HG03342 (cell line): ENCODE results near the gene PRR19.
A peak's percentile ranks its signal among the peaks of the same experiment; 100 is the strongest.
"Not testable (repeated sequence)": the region's sequence is repeated elsewhere in the genome, so short reads cannot be mapped to it uniquely, and the experiment has no call there.

Experiments used
- ATAC-seq: cut with Tn5 transposase; IDR thresholded peaks from one replicate; pipeline ENCODE4 v1.9.1; 2021; ENCODE audit warnings: mild to moderate bottlenecking, moderate library complexity; ENCODE audit not compliant: unreplicated experiment

Gene PRR19

DNA sequence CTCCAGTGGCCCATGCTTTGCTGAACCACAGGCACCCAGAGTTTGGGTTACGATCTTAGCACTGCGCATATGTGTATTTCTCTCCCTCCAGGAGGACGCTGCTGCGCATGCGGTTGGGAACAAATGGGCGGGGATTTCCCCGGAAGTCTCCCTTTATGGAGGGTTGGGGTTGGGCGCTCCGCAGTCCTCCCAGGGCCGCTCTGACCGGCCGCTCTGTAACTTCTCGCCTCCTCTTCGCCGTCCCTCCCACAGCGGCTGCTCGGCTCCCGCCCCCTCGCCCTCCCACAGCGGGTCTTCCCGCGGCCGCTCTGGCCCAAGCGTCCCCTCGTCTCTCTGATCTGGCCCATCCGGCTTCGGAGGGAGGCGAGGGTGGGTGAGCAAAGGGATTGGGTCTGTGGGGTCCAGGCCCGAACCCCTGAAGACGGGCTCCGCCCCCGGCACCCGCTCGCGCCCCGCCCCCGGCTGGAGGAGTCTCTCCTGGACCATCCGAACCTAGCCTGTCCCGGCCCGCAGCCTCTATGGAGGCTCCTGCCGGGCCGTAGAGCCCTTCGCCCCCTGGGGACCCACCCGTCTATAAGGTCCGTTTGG lies 23.5 kb downstream of the PRR19 start, which contains the start of gene MEGF8:
Gene MEGF8 (plus strand): TSS at position 328 of the 588 bp plus-strand sequence. CDS start 609 bp downstream, outside the sequence.
- ATAC-seq = peak; percentile 92

DNA sequence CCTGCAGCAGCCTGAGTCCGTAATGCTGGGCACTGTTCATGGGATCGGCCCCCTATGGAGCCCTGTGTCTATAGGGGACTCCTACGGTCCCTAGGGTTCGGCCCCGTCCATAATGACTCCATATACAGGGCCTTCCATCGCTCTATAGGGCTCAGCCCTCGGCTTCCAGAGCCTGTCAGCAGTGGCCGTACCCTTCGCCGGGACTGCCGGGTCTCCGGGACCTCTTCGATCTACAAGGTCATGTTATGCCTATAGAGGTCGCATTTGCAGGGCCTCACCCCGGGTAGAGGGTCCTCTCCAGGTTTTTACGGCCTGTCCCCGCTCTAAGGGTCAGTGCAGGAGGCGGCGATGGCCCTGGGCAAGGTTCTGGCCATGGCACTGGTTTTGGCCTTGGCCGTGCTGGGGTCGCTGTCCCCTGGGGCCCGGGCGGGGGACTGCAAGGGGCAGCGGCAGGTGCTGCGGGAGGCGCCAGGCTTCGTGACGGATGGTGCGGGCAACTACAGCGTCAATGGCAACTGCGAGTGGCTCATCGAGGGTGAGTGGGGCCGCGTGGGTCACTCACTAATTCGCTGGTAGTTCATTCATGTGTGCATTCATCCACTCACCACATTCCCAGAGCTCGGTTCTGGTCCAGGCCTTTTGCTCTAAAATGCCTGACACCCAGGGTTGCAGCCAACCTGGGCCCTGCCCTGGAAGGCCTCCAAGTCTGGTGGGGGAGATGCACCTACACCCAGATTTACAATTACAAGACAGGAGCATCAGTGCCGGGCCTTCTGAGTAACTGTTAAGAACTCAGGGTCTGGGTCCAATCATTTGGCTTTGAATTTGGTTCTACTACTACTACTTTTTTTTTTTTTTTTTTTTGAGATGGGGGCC lies 24.2 kb downstream of the PRR19 start:
- ATAC-seq = peak; percentile 7

DNA sequence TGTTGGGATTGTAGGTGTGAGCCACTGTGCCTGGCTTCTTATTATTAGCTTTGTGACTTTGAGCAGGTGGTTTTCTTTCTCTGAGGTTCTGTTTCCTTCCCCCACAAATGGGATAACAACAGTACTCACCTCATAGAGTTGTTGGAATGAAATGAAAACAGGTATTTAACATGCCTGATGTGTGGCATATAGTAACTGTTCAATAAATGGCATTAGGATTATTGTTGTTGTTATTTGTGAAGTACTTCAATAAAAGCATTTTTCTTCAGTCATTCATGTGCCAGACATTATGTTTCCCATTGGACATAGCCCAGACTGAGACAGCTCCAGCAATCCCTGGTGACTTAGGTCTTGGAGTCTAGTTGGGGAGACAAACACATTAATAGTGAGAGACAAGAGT lies 25.0 kb downstream of the PRR19 start:
- ATAC-seq = no peak

DNA sequence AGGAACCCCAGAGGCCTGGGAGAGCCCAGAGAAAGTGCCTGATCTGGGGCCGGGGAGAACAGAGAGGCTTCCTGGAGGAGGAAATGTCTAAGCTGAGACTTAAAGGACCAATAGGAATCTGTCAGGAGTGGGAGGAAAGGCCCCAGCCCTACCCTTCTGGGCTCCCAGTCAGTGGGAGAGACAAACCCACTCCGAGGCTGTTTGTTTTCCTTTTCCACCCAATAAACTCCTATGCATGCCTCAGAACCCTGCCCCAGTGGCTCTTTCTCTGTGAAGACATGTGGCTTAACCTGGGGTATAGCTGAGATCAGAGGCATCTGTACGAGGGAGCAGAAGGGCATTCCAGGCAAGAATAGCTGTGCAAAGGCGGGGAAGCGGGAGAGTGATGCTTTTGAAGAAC lies 25.4 kb downstream of the PRR19 start:
- no peak for ATAC-seq

DNA sequence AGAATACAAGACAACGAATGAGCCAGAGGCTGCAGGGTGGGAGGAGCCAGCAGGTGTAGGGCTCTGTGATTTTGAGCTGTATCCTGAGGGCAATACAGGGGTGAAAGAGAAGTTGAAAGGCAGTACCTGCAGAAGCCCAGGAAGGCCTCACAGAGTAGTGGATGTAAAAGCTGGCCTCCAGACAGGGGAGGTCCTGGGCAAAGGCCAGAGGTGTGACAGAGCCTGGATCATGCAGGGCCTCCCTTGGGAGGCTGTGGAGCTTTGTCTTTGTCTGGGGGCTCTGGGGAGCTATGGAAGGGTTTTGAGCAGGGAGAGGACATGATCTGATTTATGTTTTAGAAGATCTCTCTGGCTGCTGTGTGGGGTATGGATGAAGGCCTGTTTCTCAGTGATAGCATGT lies 26.2 kb downstream of the PRR19 start:
- ATAC-seq = no peak

DNA sequence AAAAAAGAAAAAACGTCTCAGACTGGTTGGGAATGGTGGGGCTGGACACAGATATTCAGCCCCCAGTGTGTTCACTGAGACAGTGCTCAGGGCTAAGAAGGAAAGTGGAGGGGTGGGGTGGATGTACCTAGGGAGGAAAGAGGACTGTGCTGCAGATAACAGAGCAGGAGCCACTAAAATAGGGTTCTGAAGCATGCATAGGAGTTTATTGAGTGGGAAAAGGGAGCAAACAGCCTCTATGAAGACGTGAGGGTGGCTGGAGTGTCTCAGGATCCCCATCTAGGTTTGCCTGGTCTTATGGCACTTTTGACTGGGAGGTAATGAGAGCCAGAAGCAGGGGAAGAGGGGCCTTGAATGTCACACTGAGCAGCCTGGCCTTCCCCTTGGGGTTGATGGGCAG lies 26.9 kb downstream of the PRR19 start:
- ATAC-seq = no peak

DNA sequence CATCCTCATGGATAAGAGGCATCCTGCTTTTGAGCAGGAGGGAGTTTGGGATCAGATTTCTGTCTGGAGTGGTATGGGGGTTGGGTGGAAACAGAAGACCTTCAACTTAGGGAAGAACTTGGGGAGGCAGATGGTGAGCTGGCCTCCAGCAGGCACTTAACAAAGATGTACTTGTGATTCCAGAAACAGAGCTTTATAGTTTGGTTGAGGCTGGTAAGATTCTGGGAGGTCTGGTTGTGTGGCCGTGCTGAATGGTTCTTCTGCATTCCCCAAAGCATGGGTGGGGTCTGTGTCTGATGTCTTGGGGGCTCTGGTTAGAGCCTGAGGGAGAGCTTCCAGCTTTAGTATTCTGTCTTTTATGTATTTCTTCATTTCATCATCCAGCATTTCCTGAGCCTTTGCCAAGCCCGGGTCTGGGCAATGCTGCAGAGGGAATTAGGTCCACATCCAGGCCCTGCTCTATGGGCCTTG lies 28.3 kb downstream of the PRR19 start:
- ATAC-seq = no peak

DNA sequence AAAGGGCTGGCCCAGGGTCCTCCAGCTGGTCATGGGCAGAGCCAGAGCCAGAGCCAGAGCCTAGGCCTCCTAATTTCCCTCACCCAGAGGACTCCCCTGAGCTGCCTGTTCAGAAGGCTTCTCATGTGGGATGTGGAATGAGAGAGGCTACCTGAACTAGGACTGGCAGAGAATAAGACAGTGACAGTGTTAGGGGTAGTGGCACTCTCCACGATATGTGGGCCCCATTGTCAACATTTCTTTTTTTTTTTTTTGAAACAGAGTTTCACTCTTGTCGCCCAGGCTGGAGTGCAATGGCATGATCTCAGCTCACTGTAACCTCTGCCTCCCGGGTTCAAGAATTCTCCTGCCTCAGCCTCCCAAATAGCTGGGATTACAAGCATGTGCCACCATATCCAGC lies 29.4 kb downstream of the PRR19 start:
- not testable (repeated sequence) for ATAC-seq

DNA sequence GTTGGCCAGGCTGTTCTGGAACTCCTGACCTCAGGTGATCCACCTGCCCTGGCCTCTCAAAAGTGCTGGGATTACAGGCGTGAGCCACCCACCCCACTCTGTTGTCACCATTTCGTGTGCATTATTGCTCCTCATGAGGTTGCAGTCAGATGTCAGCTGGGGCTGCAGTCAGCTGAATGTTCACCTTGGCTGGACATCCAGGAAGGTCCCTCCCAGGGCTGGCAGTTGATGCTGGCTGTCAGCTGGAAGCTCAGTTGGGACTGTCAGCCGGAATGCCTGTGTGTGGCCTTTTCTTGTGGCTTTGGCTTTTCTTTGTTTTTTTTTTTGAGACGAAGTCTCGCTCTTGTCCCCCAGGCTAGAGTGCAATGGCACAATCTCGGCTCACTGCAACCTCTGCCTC lies 30.1 kb downstream of the PRR19 start:
- no peak for ATAC-seq

DNA sequence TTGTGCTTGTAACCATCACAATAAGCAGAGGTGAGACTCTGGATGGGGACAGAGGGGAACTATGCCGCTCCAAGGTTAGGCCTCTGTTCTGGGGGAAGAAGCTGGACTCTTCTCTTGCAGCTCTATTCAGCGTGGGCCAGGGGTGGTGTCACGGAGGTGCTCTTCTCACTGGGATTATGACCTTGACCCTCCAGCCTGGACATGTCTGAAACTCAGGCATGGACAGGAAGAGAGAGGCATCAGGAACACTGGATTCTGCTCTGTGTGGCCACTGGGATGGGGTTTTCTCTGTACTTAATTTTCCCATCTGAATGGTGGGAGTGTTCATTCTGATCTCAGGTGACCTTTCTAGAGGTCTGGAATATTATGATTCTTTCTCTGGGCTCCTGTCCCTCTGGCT lies 31.1 kb downstream of the PRR19 start:
- ATAC-seq = no peak

DNA sequence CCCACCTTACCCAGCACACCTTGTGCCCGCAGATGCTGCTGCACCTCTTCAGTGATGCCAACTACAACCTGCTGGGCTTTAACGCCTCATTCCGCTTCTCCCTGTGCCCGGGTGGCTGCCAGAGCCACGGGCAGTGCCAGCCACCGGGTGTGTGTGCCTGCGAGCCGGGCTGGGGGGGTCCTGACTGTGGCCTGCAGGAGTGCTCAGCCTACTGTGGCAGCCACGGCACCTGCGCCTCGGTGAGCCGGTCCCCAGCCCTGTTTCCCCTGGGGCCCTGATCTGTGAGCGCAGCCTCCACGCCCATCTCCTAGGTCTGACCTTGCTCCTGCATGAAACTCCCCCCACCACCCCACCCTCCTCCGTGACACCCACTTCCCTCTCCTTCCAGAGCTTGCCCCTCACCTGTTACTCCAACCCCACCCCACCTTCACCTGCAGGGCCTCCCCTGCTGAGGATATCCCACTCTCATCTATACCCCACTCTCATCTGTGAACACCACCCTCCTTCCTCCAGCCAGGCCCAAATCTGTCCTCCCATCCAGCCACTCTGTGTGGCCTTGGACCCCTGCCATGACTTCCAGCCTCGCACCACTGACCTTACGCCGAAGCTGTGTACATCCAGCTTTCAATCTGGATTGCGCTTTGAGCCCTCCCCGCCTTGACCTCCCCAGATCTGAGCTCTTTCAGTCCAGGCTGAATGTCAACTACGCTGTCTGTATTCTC lies 32.2 kb downstream of the PRR19 start:
- ATAC-seq = no peak

DNA sequence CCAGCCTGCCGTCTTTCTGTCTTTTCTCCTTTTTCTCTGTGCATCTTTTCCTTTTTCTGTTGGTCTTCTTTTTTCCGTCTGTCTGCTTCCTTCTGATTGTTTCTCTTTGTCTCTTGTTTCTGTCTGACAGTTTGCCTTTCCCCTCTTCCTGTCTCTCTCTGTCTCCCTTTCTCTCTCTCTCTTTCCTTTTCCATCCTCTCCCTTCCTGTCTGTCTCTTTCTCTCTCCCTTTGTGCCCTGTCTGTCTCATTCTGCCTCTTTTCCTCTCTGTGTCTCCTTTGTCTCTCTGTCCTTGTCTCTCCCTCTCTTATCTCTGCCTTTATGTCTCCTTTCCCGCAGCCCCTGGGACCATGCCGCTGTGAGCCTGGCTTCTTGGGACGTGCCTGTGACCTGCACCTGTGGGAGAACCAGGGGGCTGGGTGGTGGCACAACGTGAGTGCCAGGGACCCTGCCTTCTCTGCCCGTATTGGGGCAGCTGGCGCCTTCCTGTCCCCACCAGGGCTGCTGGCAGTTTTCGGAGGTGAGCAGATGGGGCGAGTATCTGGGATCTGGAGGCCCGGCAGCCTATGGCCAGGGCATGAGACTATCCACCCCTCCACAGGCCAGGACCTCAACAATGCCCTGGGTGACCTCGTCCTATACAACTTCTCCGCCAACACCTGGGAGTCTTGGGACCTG lies 32.9 kb downstream of the PRR19 start:
- no peak for ATAC-seq

DNA sequence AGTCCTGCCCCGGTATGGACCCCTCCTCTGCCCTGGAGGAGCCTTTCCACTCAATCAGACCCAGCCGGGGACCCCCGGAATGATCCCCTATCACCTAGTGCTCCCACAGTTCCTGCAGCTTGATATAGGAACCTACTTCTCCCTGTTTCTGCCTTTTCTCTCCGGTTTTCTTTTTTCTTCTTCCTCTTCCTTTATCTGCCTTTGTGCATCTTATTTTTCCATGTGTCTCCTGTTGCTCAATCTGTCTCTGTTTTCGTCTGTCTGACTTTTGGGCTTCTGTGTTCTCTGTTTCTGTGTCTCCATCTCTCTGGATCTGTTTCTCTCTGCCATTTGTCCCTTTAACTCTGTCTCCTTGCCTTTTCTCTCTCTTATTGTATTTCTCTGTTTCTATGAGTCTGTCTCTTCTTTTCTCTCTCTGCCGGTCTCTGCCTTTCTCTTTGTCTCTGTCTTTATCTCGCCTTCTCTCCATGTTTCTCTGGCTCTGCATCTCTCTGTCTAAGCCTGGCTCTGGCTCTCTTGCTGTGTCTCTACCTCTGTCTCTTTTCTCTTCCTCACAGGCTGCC lies 33.5 kb downstream of the PRR19 start:
- no peak for ATAC-seq

DNA sequence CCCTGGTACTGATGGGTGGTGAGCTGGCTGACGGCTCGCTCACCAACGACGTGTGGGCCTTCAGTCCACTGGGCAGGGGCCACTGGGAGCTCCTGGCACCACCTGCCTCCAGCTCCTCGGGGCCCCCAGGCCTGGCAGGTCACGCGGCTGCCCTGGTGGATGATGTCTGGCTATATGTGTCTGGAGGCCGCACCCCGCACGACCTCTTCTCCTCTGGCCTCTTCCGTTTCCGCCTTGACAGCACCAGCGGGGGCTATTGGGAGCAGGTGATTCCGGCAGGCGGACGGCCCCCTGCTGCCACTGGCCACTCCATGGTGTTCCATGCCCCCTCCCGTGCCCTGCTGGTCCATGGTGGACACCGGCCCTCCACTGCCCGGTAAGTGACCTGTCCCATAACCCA lies 34.0 kb downstream of the PRR19 start:
- no peak for ATAC-seq

DNA sequence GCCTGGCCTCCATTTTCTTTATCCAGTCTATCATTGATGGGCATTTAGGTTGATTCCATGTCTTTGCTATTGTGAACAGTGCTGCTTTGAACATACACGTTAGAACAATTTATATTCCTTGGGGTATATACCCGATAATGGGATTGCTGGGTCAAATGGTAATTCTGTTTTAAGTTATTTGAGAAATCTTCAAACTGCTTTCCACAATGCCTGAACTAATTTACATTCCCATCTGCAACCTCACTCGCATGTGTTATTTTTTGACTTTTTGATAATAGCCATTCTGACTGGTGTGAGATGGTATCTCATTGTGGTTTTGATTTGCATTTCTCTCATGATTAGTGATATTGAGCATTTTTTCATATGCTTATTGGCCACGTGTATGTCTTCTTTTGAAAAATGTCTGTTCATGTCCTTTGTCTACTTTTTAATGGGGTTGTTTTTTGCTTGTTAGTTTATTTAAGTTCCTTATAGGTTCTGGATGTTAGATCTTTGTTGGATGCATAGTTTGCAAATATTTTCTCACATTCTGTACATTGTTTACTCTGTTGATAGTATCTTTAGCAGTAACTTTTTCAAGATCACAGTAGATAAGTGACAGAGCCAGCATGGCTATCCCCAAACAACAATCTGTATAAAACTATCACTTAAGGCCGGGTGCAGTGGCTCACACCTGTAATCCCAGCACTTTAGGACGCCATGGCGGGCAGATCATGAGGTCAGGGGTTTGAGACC lies 37.4 kb downstream of the PRR19 start:
- not testable (repeated sequence) for ATAC-seq

DNA sequence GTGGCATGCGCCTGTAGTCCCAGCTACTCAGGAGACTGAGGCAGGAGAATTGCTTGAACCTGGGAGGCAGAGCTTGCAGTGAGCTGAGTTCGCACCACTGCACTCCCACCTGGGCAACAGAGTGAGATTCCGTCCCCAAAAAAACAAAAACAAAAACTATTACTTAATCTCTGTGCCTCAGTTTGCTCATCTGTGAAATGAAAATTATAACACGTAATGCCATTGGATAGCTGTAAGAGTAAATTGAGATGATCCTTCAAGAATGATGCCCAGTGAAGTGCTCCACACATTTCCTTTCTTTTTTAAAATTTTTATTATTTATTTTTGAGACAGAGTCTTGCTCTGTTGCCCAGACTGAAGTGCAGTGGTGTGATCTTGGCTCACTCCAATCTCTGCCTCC lies 38.0 kb downstream of the PRR19 start:
- ATAC-seq = not testable (repeated sequence)

DNA sequence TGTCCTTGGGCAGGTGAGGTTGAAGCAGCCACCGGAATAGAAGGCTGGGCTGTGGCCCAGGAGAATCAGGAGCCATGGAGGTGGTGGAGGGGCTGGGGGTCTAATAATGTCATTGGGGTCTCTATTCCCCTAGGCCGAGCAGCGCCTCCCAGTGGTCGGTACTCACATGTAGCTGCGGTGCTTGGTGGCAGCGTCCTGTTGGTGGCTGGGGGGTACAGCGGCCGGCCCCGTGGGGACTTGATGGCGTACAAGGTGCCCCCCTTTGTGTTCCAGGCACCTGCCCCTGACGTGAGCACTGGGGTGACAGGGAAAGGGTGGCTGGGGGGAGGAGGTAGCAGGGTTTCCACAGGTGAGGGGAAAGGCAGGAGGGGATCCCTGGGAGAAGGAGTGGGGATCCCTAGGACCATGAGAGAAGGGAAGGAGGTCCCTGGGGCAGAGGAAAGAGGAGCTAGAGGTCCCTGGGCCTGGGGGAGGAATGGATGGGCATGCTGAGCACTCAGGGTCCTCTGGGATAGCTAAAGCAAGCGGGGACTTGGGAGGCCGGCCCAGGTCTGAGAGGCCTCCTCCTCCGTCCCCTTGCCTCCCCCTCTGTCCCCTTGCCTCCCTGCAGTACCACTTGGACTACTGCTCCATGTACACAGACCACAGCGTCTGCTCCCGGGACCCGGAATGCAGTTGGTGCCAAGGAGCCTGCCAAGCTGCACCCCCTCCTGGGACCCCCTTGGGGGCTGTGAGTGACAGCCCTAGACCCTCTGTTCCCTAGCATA lies 41.6 kb downstream of the PRR19 start:
- no peak for ATAC-seq

DNA sequence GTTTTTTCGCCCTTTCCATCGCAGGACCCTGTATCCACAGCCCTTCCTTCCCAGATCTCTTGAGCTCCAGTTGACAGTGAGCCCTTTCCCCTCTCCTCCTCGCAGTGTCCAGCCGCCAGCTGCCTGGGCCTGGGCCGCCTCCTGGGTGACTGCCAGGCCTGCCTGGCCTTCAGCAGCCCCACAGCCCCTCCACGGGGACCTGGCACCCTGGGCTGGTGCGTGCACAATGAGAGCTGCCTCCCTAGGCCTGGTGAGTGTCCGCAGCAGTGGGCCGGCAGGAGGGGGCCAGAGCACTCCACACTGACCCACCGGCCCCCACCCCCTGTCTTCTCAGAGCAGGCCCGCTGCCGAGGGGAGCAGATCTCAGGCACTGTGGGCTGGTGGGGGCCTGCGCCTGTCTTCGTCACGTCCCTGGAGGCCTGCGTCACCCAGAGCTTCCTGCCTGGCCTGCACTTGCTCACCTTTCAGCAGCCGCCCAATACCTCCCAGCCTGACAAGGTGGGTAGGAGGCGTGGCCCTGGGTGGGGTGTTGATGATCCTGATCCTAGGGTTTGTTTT lies 42.5 kb downstream of the PRR19 start:
- no peak for ATAC-seq

DNA sequence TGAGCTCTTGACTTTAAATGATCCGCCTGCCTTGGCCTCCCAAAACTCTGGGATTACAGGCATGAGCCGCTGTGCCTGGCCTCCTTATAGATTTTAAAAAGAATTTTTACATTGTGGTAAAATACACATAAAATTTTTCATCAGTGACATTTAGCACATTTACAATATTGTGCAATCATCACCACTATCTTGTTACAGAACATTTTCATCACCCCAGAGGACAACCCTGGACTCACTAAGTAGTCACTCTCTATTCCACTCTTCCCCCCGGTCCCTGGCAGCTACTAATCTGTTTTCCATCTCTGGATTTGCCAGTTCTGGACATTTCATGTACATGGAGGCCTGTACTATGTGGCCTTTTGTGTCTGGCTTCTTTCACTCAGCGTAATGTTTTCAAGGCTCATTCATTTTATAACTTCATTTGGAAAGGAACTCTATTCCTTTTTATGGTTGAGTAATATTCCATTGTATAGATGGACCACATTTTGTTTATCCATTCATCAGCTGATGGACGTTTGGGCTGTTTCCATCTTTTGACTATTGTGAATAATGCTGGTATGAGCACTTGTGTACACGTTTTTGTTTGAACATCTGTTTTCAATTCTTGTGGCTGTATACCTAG lies 43.4 kb downstream of the PRR19 start:
- ATAC-seq = no peak
